NB4 (cell line): ENCODE measurements around the gene CLRN3.

ENCODE experiments used
- CTCF ChIP-seq: IDR thresholded peaks from one replicate; pipeline ENCODE4 v1.5.1; 2012; ENCODE audit warnings: low read depth, low read length
- POLR2A ChIP-seq: IDR thresholded peaks from 2 replicates; pipeline ENCODE4 v1.6.1; 2011; ENCODE audit warnings: mild to moderate bottlenecking; ENCODE audit not compliant: insufficient read length; ENCODE audit errors: extremely low read depth

- TF ChIP-seq CTCF (no peak), POLR2A (no peak)
Observed at GRCh38 chr10:127871631-127872010, 21.1 kb downstream of the CLRN3 start.
